ENCODE results near the gene KCNH1.
"Not testable (repeated sequence)": the region's sequence is repeated elsewhere in the genome, so short reads cannot be mapped to it uniquely, and the experiment has no call there.

Gene KCNH1

DNA sequence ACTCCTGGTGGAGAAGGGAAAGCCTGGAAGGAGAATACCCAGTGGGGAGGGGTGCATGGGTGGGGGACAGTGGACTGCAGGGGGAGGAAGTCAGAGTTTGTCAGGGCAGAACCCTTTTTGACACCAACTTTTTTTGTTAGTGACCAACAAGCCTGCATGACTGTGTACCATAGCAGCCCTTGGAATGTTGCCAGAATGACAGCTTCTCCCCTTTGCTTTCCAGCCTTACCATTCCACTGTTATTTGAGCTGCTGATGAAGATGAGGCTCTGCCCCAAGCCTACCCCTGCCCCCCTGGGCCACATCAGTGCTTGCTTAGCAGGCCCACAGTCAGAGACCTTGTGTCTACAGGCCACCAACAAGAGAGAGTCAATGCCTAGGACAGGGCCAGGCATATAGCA is 464.0 kb downstream of the KCNH1 start:
- no peak for DNase-seq

- DNase-seq: no peak
These were observed 470.0 kb downstream of the KCNH1 start for GRCh38 chr1:210663730-210664573.

DNA sequence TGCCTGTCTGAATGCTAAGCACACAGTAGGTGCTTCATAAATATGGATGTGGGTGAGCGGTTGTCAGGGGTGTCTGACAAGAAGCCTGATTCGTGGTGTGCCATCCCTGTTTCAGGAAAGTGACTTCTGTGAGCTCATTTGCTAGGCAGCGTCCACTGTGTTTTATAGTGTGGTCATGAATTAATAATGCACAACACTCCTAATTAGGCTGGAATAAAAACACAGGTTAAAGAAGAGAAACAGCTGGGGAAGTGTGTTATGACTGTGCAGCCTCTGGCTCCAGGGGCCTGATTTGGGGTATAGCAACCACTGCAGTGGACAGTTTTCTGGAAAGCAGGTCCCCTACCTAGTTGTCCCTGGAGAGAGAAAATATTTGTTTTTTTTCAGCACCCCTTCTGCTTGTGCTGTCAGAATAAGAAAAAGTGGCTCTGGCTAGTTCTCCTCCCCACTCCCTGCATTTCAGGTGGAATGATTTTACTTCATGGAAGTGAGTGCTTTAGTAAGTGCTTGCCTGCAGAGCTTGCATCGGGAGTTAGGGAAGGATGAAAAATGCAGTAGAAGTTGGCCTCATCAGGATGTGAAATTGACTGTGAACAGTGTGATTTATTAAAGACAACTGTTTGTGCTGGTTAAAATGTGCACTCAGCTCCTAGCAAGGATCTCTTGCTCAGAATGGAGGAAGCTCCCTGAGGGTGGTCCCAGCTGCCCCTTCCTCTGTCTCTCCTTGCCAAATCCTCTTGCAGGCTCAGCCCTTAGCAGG is 471.5 kb downstream of the KCNH1 start:
- DNase-seq: no peak

- not testable (repeated sequence) for DNase-seq
These were observed 472.4 kb downstream of the KCNH1 start for GRCh38 chr1:210661520-210661919.

GRCh38 chr1:210657806-210658205 is 476.1 kb downstream of the KCNH1 start:
- no peak for DNase-seq

GRCh38 chr1:210655511-210655910 is 478.4 kb downstream of the KCNH1 start:
- no peak for DNase-seq

DNA sequence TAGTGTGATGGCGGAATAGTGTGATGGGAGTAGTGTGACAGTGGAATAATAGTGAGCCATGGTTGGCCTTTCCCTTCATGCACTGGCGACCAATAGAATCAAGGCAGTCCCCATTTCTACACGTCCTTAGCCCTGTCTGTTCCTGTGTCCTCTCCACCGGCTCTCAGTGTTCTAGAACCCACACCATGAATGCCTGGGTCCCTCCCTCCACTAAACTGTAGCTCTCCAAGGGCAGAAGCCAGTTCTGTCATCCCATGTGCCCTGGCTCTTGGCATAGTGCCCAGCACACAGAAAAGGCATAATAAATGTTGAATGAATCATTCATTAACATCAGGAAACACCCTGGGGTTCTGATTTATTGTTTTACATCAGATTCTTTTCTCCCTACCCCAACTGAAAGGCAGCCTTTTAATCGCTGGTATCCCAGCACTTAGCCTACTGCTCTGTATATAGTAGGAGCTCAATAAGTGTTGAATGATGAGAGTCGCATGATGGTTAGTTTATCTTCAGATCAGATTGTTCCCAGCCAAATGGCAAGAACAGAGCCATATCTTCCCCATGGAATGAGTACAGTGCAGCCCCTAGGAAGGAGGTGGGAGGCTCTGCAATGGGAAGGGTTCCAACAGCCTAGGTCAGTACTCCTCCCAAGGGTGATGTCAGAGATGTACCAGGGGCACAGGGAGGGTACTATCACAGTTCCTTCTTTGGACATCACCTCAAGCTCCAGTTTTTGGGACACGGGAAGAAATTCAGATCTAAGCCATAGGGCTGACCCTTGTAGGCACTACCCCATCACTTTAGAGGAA is 479.6 kb downstream of the KCNH1 start:
- no peak for DNase-seq

DNA sequence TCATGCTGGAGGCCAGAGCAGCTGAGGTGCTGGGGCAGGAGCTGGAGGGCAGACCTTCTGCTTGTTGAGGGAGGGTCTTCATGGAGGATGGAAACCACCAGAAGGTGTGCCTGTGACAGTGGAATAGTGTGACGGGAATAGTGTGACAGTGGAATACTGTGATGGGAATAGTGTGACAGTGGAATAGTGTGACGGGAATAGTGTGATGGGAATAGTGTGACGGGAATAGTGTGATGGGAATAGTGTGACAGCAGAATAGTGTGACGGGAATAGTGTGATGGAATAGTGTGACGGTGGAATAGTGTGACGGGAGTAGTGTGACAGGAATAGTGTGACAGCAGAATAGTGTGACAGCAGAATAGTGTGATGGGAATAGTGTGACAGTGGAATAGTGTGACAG is 480.2 kb downstream of the KCNH1 start:
- DNase-seq: no peak

DNA sequence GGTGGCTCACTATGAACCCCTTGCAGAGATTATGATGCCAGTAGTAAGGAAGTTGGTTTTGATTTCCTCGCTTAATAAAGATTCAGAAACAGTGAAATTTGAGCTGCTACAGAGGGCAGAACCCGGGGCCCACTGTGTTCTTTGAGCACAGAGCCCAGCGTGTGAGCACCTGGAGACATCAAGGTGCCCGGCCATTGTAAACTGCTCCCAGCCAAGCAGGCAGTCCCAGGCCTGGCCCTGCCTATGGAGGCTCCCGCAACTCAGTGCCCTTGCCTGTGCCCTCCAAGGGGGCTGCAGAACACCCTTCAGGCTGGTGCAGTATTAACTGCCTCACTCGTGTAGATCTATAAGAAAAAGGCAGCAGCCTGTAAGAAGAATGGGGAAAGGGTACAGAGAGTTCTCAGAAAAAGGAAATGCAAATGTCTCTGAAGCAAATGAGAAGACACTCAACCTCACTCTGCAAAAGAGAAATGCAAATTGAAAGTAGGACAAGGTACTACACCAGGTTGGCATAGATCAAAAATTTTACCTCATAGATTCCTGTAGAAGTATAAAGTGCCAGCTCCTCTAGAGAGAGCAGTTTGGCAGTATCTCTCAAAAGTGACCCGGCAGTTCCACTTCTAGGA is 481.5 kb downstream of the KCNH1 start:
- DNase-seq: no peak

GRCh38 chr1:210650403-210650802 is 483.5 kb downstream of the KCNH1 start:
- DNase-seq: no peak

DNA sequence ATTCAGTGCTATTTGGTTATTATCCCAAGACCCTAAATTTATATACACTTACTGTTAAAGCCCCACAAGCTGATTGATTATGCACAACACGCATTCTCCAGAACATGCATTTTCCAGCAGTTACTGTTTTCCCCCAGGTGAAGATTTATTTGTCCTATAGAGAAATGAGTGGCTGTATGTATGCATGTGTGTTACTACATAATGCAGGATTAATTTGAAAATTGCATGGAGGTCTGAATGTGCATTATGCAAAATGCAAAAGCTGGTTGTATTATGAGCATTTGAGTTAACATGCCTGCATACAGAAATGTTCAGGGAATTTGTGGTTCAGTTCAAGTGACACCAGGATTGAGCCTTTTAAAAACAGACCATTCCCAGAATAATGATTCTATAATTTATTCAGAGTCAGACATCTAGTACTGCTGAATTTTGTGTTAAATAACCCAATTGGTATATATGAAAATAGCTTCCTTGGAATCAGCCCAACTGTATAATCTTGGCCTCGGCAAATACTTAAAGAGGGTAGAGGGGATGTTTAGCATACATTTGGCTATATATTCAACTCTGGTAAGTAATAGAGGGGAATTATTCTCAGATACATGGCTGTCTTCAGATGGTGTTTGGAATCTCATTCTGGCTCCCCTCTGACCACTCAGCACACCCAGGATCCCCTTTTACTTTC is 485.2 kb downstream of the KCNH1 start:
- DNase-seq: no peak

- no peak for DNase-seq
These were observed 486.3 kb downstream of the KCNH1 start for GRCh38 chr1:210647406-210648333.

DNA sequence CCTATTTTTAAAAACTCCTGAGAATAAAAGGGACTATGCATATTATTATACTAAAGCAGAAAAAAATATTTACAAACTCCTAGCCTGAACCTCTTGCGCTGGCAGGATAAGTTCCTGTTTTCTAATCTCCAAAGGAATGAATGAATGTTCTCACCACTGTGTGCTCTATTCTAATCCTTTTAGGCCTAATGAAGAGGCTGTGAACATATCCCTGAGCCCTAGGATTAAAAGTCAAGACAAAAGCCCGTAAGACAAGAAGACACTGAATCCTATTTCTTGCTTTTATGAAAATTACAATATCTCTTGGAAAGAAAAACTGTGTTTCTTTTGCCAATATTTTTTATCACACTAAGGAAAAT is 487.7 kb downstream of the KCNH1 start:
- no peak for DNase-seq

GRCh38 chr1:210645582-210646257 is 488.2 kb downstream of the KCNH1 start:
- no peak for DNase-seq

- DNase-seq: no peak
These were observed 492.4 kb downstream of the KCNH1 start for GRCh38 chr1:210641582-210641981.

- no peak for DNase-seq
These were observed 498.8 kb downstream of the KCNH1 start for GRCh38 chr1:210635108-210635507.

- no peak for DNase-seq
These were observed 500.3 kb downstream of the KCNH1 start for GRCh38 chr1:210633636-210634035.

DNA sequence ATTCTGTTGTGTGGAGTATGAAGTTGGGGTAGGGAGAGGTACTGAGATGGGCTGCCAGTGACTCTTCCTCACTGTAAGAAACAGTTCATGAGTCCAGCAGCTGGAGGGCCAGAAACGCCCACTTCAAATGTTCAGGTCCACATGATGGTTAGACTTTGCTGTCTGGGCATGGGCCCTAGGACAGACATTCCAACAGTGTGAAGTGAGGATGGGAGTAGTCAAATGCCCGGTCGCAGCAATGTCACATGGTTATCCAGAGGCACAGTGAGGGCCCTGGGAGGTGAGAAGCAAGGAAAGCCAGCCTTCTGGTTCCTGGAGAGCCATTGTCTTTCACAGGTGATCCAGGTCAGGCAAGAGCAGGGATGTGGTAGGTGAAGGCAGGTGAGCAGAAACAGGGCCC is 500.8 kb downstream of the KCNH1 start:
- no peak for DNase-seq

GRCh38 chr1:210631399-210631798 is 502.5 kb downstream of the KCNH1 start:
- no peak for DNase-seq

GRCh38 chr1:210629276-210629675 is 504.7 kb downstream of the KCNH1 start:
- DNase-seq: no peak

- no peak for DNase-seq
These were observed 506.2 kb downstream of the KCNH1 start for GRCh38 chr1:210627755-210628154.

Measured in activated CD4-positive, alpha-beta T cell treated with anti-CD3 and anti-CD28 coated beads, Interleukin-2, amount 50 U/mL, for 4 hours (primary cell).